ENCODE results near the gene RPH3AL. TPM values are rescaled to one million over a fixed set of nuclear protein-coding genes. Genes with fewer than 3 reads are reported as not detected.

The RPH3AL gene
- total and polyA plus RNA-seq, 12 donors, result 3.6 to 11.1 (median 6.0) TPM

DNA sequence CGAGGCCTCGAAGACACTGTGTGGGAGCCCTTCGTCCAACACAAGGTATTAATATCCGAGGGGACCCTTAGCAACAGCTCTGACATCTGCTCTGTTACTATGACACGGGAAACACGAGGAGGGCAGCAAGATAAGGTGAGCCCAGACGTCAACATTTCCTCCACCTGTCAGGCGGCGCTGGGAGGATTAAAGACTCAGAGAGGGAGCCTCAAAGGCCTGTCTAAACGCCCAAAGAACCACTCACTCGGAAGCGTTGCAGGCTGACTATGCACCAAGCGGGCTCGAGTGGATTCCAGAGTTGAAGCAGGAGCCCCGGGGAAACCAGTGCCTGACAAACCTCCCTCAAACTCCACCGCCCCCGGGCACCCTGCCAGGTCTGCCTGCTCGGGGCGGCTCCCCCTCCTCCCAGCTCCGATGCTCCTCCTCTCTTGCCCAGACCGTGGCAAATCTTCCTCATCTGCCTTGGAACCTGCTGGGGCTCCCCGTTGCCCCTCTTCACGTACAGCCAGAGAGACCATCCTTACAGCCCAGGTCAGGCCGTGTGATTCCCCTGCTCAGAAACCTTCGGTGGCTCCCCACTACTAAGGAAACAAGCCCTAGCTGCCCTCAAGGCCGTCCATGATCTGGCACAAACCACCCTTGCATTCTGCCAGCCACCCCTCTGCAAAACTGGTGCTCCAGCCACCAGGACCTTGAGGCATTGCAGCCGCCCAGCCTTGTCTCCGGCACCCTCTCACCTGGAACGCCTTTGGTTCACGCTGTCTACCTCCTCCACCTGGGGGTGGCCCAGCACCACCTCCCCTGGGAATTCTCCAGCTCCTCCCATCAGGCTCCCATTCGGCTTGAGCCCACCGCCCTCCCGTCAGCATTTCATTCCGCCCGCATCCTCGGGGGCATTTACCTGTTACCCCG, 16.2 kb downstream of the RPH3AL start:
- peaks cover 11 to 46% (median 33%) of the 10 kb centered on the region in 9 donors for H3K4me1 ChIP-seq
- intact Hi-C loops (cut with DNase I), result no loop called here
- H3K27me3 ChIP-seq, result peaks cover 0 to 36% (median 0%) of the 10 kb centered on the region in 7 donors
- ATAC-seq (no peak), DNase-seq (peak; percentile 62 to 79)
- WGBS, 2 donors, result 41 to 43% methylated on average over 37 of the region's 37 CpGs
- TF ChIP-seq, protein P1, sequence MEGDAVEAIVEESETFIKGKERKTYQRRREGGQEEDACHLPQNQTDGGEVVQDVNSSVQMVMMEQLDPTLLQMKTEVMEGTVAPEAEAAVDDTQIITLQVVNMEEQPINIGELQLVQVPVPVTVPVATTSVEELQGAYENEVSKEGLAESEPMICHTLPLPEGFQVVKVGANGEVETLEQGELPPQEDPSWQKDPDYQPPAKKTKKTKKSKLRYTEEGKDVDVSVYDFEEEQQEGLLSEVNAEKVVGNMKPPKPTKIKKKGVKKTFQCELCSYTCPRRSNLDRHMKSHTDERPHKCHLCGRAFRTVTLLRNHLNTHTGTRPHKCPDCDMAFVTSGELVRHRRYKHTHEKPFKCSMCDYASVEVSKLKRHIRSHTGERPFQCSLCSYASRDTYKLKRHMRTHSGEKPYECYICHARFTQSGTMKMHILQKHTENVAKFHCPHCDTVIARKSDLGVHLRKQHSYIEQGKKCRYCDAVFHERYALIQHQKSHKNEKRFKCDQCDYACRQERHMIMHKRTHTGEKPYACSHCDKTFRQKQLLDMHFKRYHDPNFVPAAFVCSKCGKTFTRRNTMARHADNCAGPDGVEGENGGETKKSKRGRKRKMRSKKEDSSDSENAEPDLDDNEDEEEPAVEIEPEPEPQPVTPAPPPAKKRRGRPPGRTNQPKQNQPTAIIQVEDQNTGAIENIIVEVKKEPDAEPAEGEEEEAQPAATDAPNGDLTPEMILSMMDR (IDR thresholded peaks at IDR 0.05), result no peak
- no peaks in the 10 kb centered on the region for H3K9me3 ChIP-seq
- H3K36me3 ChIP-seq, result no peaks in the 10 kb centered on the region
- H3K27ac ChIP-seq, result peak overlapping the region in 5 of 10 donors; percentile 32 to 95 (median 53)
- peak overlapping the region in 1 of 10 donors; percentile 10 for H3K4me3 ChIP-seq

DNA sequence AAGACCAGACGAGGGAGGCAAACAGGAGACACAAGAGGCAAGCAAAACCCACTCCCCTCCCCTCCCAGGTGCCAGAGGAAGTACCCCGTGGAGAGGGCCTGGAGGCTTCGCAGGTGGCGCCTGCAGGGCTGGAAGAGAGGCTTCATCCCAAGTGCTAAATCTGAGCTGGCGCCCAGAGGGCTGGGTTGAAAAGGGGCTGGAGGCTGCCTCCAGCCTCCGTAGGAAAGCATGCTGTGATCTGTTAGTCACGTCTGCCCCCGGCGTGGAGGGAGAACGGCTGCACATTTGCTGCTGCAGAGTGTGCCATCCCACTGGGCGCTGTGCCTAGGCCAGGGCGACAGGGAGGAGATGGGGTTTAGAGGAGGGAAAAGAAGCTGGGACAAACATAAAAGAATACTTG, 16.9 kb downstream of the RPH3AL start:
- TF ChIP-seq, protein P1 (IDR thresholded peaks at IDR 0.05), result no peak
- Histone ChIP-seq H3K27ac (peak overlapping the region in 4 of 10 donors; percentile 30 to 95 (median 74)), H3K27me3 (peaks cover 0 to 36% (median 0%) of the 10 kb centered on the region in 7 donors), H3K9me3 (no peaks in the 10 kb centered on the region), H3K36me3 (no peaks in the 10 kb centered on the region), H3K4me3 (peak overlapping the region in 1 of 10 donors; percentile 10), H3K4me1 (peaks cover 11 to 49% (median 34%) of the 10 kb centered on the region in 9 donors)
- ATAC-seq, result no peak
- 55 to 65% methylated on average over 11 to 12 of the region's 12 CpGs for WGBS, 2 donors
- DNase-seq, result no peak
- intact Hi-C loops (cut with DNase I), result loop anchor here in 1 of 10 donors (2.0 kb wide), 1 partner anchor 13 kb away; no protein-coding TSS in a partner anchor

DNA sequence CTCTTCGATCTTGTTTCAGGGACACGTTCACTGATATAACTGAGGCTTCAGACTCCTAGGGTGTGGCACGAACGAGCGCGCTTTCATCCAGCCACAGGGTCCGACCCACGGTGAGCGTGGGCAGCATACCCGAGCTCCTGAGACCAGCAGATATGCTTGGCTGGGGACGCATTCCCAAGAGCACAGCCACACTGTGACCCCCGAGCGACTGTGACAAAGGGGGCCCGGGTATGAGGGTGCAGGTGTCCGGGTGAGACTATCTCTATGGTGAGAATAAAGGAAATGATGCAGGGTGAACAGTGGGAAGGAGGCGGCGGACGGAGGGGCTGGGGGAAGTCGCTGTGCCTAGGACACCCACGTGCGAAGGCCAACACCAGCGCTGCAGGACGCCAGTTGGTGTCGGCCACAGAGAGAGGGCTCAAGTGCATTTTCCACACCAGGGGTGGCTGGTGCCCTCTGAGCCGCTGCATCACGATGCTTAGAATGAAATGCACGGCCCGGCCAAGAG, 17.6 kb downstream of the RPH3AL start:
- Histone ChIP-seq H3K36me3 (no peaks in the 10 kb centered on the region), H3K27me3 (peaks cover 0 to 36% (median 0%) of the 10 kb centered on the region in 7 donors), H3K27ac (peak overlapping the region; percentile 60 to 97 (median 92)), H3K4me1 (peaks cover 11 to 55% (median 36%) of the 10 kb centered on the region in 9 donors), H3K4me3 (peak overlapping the region in 1 of 10 donors; percentile 64), H3K9me3 (no peaks in the 10 kb centered on the region)
- TF ChIP-seq, protein P1 (IDR thresholded peaks at IDR 0.05), result no peak
- WGBS, 2 donors, result 85 to 86% methylated on average over 28 of the region's 28 CpGs
- intact Hi-C loops (cut with DNase I), result loop anchor here in 3 of 10 donors (2.0 to 5.0 kb wide), 3 partner anchors 14 to 52 kb away; no protein-coding TSS in a partner anchor
- ATAC-seq, result no peak
- no peak for DNase-seq

Measured in heart right ventricle (tissue), 16 donors.